C4-2B (cell line): ENCODE measurements around the gene FOLR1.

Experiments
- H3K27ac ChIP-seq: fragments of 450-650 bp; 2 replicates; pipeline ENCODE4 v1.5.1; 2017
- CTCF ChIP-seq: fragments of 450-650 bp; conservative IDR thresholded peaks from 2 replicates; pipeline ENCODE4 v1.5.1; 2017; ENCODE audit warnings: mild to moderate bottlenecking
- ZFX ChIP-seq: fragments of 450-650 bp; IDR thresholded peaks from 2 replicates; pipeline ENCODE4 v1.6.1; 2017

Gene FOLR1

GRCh38 chr11:72245263-72245816 is 53.4 kb downstream of the FOLR1 start:
- H3K27ac ChIP-seq: no peak overlapping the region
- TF ChIP-seq CTCF: no peak
- TF ChIP-seq ZFX: no peak
